Spleen (tissue), 7 donors: ENCODE data around the gene CSNK2A1.
A peak's percentile ranks its signal among the peaks of the same experiment; 100 is the strongest.

Source experiments
- CTCF ChIP-seq, 11 experiments: fragments of 200-600 bp in 7 of 11; fragments of 450-650 bp in 4 of 11; sonication (generic) in 4 of 11; IDR thresholded peaks in 8 of 11; conservative IDR thresholded peaks in 3 of 11; 1 replicate in 7 of 11; 2 replicates in 4 of 11; pipeline versions ENCODE4 v1.4.0 to v1.8.0; 2016 to 2021; ENCODE audit warnings: antibody characterized with exemption in 11 of 11, inconsistent platforms in 4 of 11, mild to moderate bottlenecking in 1 of 11
- POLR2AphosphoS5 ChIP-seq, 3 donors: sonication (generic); formaldehyde crosslinking; IDR thresholded peaks; one replicate each; pipeline ENCODE4 v1.5.1; 2017; ENCODE audit warnings: antibody characterized with exemption in 3 of 3
- donor health status: DM: no; HTN: no; CAD: no; lungs with moderate emphysema.
- donor health status: DM: no; HTN: no; CAD: no.
- donor health status: DM: no; HTN: no; CAD: no.

GRCh38 chr20:431012-431904 lies 112.3 kb downstream of the CSNK2A1 start:
- TF ChIP-seq CTCF (IDR thresholded peaks at IDR 0.05 in 8 of 11, conservative IDR thresholded peaks at IDR 0.05 in 3 of 11): peak in 10 of 11 experiments; percentile 22 to 66 (median 44)
- TF ChIP-seq POLR2AphosphoS5 (IDR thresholded peaks at IDR 0.05): peak; percentile 27 to 55 (median 48)
